ENCODE results near the gene KATNBL1.

DNA sequence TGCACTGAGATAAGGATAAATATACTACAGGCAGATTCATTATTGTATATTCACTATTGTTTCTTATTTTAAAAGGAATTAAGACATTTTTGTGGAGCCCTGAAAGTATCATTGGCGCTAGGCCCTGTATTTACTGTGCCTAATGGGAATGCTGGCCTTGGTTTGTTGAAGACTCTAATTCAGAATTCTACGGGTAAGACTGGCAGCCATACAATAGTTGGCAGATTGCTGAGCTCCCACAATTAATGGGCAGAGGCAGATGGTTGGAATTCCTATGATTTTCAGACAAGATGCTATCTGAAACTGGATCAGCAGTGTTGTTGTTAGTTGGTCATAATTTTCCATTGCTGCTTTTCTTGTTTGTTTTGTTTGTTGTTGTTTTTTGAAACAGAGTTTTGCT, 93.3 kb downstream of the KATNBL1 start:
- TF ChIP-seq, protein P1, sequence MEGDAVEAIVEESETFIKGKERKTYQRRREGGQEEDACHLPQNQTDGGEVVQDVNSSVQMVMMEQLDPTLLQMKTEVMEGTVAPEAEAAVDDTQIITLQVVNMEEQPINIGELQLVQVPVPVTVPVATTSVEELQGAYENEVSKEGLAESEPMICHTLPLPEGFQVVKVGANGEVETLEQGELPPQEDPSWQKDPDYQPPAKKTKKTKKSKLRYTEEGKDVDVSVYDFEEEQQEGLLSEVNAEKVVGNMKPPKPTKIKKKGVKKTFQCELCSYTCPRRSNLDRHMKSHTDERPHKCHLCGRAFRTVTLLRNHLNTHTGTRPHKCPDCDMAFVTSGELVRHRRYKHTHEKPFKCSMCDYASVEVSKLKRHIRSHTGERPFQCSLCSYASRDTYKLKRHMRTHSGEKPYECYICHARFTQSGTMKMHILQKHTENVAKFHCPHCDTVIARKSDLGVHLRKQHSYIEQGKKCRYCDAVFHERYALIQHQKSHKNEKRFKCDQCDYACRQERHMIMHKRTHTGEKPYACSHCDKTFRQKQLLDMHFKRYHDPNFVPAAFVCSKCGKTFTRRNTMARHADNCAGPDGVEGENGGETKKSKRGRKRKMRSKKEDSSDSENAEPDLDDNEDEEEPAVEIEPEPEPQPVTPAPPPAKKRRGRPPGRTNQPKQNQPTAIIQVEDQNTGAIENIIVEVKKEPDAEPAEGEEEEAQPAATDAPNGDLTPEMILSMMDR (IDR thresholded peaks at IDR 0.05; ENCODE audit: insufficient read depth, low read length) = no peak
- TF ChIP-seq SPI1 (IDR thresholded peaks at IDR 0.05; ENCODE audit: borderline replicate concordance, low read depth) = no peak
- TF ChIP-seq, protein P2, sequence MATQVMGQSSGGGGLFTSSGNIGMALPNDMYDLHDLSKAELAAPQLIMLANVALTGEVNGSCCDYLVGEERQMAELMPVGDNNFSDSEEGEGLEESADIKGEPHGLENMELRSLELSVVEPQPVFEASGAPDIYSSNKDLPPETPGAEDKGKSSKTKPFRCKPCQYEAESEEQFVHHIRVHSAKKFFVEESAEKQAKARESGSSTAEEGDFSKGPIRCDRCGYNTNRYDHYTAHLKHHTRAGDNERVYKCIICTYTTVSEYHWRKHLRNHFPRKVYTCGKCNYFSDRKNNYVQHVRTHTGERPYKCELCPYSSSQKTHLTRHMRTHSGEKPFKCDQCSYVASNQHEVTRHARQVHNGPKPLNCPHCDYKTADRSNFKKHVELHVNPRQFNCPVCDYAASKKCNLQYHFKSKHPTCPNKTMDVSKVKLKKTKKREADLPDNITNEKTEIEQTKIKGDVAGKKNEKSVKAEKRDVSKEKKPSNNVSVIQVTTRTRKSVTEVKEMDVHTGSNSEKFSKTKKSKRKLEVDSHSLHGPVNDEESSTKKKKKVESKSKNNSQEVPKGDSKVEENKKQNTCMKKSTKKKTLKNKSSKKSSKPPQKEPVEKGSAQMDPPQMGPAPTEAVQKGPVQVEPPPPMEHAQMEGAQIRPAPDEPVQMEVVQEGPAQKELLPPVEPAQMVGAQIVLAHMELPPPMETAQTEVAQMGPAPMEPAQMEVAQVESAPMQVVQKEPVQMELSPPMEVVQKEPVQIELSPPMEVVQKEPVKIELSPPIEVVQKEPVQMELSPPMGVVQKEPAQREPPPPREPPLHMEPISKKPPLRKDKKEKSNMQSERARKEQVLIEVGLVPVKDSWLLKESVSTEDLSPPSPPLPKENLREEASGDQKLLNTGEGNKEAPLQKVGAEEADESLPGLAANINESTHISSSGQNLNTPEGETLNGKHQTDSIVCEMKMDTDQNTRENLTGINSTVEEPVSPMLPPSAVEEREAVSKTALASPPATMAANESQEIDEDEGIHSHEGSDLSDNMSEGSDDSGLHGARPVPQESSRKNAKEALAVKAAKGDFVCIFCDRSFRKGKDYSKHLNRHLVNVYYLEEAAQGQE (IDR thresholded peaks at IDR 0.05; ENCODE audit: insufficient replicate concordance, low read depth) = no peak
- no peak for TF ChIP-seq POLR2AphosphoS5 (IDR thresholded peaks at IDR 0.05; ENCODE audit: low read depth)
- TF ChIP-seq GABPA (IDR thresholded peaks at IDR 0.05; ENCODE audit: low read depth) = no peak
